GM23248 (cell line): Measurements from ENCODE around the gene BEND4. TPM values are rescaled to one million over a fixed set of nuclear protein-coding genes. Genes with fewer than 3 reads are reported as not detected.
"Not testable (repeated sequence)": the region's sequence is repeated elsewhere in the genome, so short reads cannot be mapped to it uniquely, and the experiment has no call there.

ENCODE experiments used
- DNase-seq: peaks from one replicate; pipeline ENCODE4 v3.0.0-alpha.2; 2015
- H2AFZ ChIP-seq: fragments of 200-600 bp; sonication (generic); 2 replicates; pipeline ENCODE4 v1.6.1; 2016; ENCODE audit warnings: antibody characterized with exemption
- H3F3A ChIP-seq: fragments of 200-600 bp; sonication (generic); 2 replicates; pipeline ENCODE4 v1.6.1; 2016; ENCODE audit warnings: mild to moderate bottlenecking, antibody characterized with exemption, mixed run types; ENCODE audit not compliant: insufficient read depth
- H3K27ac ChIP-seq: fragments of 200-600 bp; sonication (generic); 2 replicates; pipeline ENCODE4 v1.5.1; 2016; ENCODE audit warnings: mild to moderate bottlenecking
- H3K27me3 ChIP-seq: fragments of 200-600 bp; sonication (generic); replicated peaks from 2 replicates; pipeline ENCODE4 v1.6.1; 2016; ENCODE audit warnings: mild to moderate bottlenecking; ENCODE audit not compliant: insufficient read depth
- H3K36me3 ChIP-seq: fragments of 200-600 bp; sonication (generic); 2 replicates; pipeline ENCODE4 v1.6.1; 2016; ENCODE audit warnings: low read depth, mild to moderate bottlenecking
- H3K4me1 ChIP-seq: fragments of 200-600 bp; sonication (generic); 2 replicates; pipeline ENCODE4 v1.6.1; 2016; ENCODE audit warnings: mild to moderate bottlenecking; ENCODE audit not compliant: insufficient read depth
- H3K4me2 ChIP-seq: fragments of 200-600 bp; sonication (generic); one replicate; pipeline ENCODE4 v1.6.1; 2016; ENCODE audit warnings: mild to moderate bottlenecking; ENCODE audit not compliant: unreplicated experiment
- H3K4me3 ChIP-seq: fragments of 200-600 bp; sonication (generic); 2 replicates; pipeline ENCODE4 v1.5.1; 2016; ENCODE audit warnings: mild to moderate bottlenecking
- H3K79me2 ChIP-seq: fragments of 200-600 bp; sonication (generic); 2 replicates; pipeline ENCODE4 v1.6.1; 2016; ENCODE audit warnings: mild to moderate bottlenecking; ENCODE audit not compliant: insufficient read depth
- H3K9ac ChIP-seq: fragments of 200-600 bp; sonication (generic); 2 replicates; pipeline ENCODE4 v1.6.1; 2016; ENCODE audit warnings: mild to moderate bottlenecking
- H3K9me2 ChIP-seq: fragments of 200-600 bp; sonication (generic); 2 replicates; pipeline ENCODE4 v1.6.1; 2016; ENCODE audit warnings: mixed run types, mild to moderate bottlenecking, moderate library complexity; ENCODE audit not compliant: insufficient read depth
- H3K9me3 ChIP-seq: fragments of 200-600 bp; sonication (generic); one replicate; pipeline ENCODE4 v1.6.1; 2017; ENCODE audit warnings: low read depth
- H4K20me1 ChIP-seq: fragments of 200-600 bp; sonication (generic); 2 replicates; pipeline ENCODE4 v1.6.0; 2016; ENCODE audit not compliant: insufficient read depth
- EZH2 ChIP-seq: fragments of 200-600 bp; sonication (generic); IDR thresholded peaks from 2 replicates; pipeline ENCODE4 v1.6.1; 2018; ENCODE audit warnings: antibody characterized with exemption, mild to moderate bottlenecking; ENCODE audit not compliant: insufficient read depth, poor library complexity, severe bottlenecking
- EZH2phosphoT487 ChIP-seq: fragments of 200-600 bp; sonication (generic); IDR thresholded peaks from 2 replicates; pipeline ENCODE4 v1.6.1; 2018; ENCODE audit warnings: antibody characterized with exemption, moderate library complexity, mild to moderate bottlenecking, low read depth; ENCODE audit not compliant: insufficient read depth
- WGBS, 2 experiments: methylation state at CpG; one replicate each; pipeline ENCODE4 v1.1.6; 2015 to 2017; ENCODE audit warnings: low lambda C conversion rate in 2 of 2, low coverage in 1 of 2; ENCODE audit errors: missing lambda C conversion rate in 2 of 2; 5-methylcytosine and 5-hydroxymethylcytosine counted together
- in situ Hi-C: fragments of 300-500 bp; cut with MboI; formaldehyde crosslinking; loops from 2 replicates; pipeline ENCODE4 v1.15.0; 2020
- polyA plus RNA-seq: library from polyadenylated mRNA; unstranded; fragments of >200 nt; fragmentation: Nextera tagmentation; extraction: Ambion mirVana; gene quantifications from 2 replicates; pipeline ENCODE4 v1.2.1, GENCODE V29; 2016
- total RNA-seq: library from RNA; depleted of rRNA; stranded (reverse); fragments of >200 nt; shearing (Covaris generic); gene quantifications from 2 replicates; pipeline ENCODE4 v1.2.3, GENCODE V29; 2014

BEND4 gene
- total and polyA plus RNA-seq, 2 experiments from 2014 or later = not detected

GRCh38 chr4:42167709-42168108 is 15.3 kb upstream of the BEND4 start:
- H3K4me2 ChIP-seq = no peak overlapping the region
- H3K79me2 ChIP-seq = no peaks in the 10 kb centered on the region
- no peaks in the 10 kb centered on the region for H3K9me2 ChIP-seq
- no peak for DNase-seq
- no peaks in the 10 kb centered on the region for H3K9me3 ChIP-seq
- 50 to 56% methylated on average over 5 of the region's 5 CpGs for WGBS, 2 experiments
- no peaks in the 10 kb centered on the region for H3F3A ChIP-seq
- H3K27ac ChIP-seq = no peak overlapping the region
- H4K20me1 ChIP-seq = no peaks in the 10 kb centered on the region
- H2AFZ ChIP-seq = no peak overlapping the region
- no peaks in the 10 kb centered on the region for H3K4me1 ChIP-seq
- no peak overlapping the region for H3K9ac ChIP-seq
- H3K36me3 ChIP-seq = no peaks in the 10 kb centered on the region
- H3K4me3 ChIP-seq = no peak overlapping the region
- H3K27me3 ChIP-seq = no peaks in the 10 kb centered on the region
- in situ Hi-C loops = no loop called here
- no peak for TF ChIP-seq EZH2
- no peak for TF ChIP-seq EZH2phosphoT487

- H3K4me1 ChIP-seq, H3K9me2 ChIP-seq, DNase-seq, H3K9ac ChIP-seq, in situ Hi-C loops, H4K20me1 ChIP-seq, H2AFZ ChIP-seq, H3K4me2 ChIP-seq, H3K27ac ChIP-seq, H3K36me3 ChIP-seq, H3K79me2 ChIP-seq, H3K27me3 ChIP-seq, H3K9me3 ChIP-seq, H3K4me3 ChIP-seq, H3F3A ChIP-seq: not testable (repeated sequence)
- 52 to 53% methylated on average over 6 of the region's 6 CpGs for WGBS, 2 experiments
Measured at GRCh38 chr4:42166186-42166585, 13.7 kb upstream of the BEND4 start.

- 31 to 32% methylated on average over 8 of the region's 8 CpGs for WGBS, 2 experiments
- in situ Hi-C loops = no loop called here
Measured at GRCh38 chr4:42159271-42160001, 7.0 kb upstream of the BEND4 start.

GRCh38 chr4:42151568-42152506 is 618 bp downstream of the BEND4 start:
- 1 to 3% methylated on average over 42 to 82 of the region's 122 CpGs for WGBS, 2 experiments
- H3K4me2 ChIP-seq = peak overlapping the region; percentile 17

More at GRCh38 chr4:42159271-42160001, 7.0 kb upstream of the BEND4 start:
- no peak overlapping the region for H3K9ac ChIP-seq
- H3F3A ChIP-seq = no peaks in the 10 kb centered on the region
- no peaks in the 10 kb centered on the region for H3K79me2 ChIP-seq
- DNase-seq = no peak
- no peaks in the 10 kb centered on the region for H4K20me1 ChIP-seq
- H3K27me3 ChIP-seq = peaks cover 4% of the 10 kb centered on the region
- no peaks in the 10 kb centered on the region for H3K9me3 ChIP-seq
- no peak overlapping the region for H3K4me2 ChIP-seq
- H3K4me1 ChIP-seq = no peaks in the 10 kb centered on the region
- no peaks in the 10 kb centered on the region for H3K9me2 ChIP-seq
- H3K4me3 ChIP-seq = no peak overlapping the region
- no peak overlapping the region for H3K27ac ChIP-seq
- TF ChIP-seq EZH2phosphoT487 (no peak), EZH2 (no peak)
- H3K36me3 ChIP-seq = no peaks in the 10 kb centered on the region
- no peak overlapping the region for H2AFZ ChIP-seq

More at GRCh38 chr4:42151568-42152506, 618 bp downstream of the BEND4 start:
- Histone ChIP-seq H3K4me3 (no peak overlapping the region; the same call in 1 of the 2 replicates), H3K79me2 (no peaks in the 10 kb centered on the region), H3K9me3 (no peaks in the 10 kb centered on the region), H3F3A (no peaks in the 10 kb centered on the region), H3K27ac (no peak overlapping the region), H3K27me3 (peaks cover 63% of the 10 kb centered on the region), H3K9ac (no peak overlapping the region), H2AFZ (peak overlapping the region; percentile 33; the same call in 1 of the 2 replicates), H3K4me1 (no peaks in the 10 kb centered on the region), H4K20me1 (no peaks in the 10 kb centered on the region), H3K36me3 (no peaks in the 10 kb centered on the region), H3K9me2 (no peaks in the 10 kb centered on the region)
- peak; percentile 13 for DNase-seq
- TF ChIP-seq EZH2 (no peak), EZH2phosphoT487 (peak; percentile 25)
- in situ Hi-C loops = no loop called here
